H1 (cell line): Measurements from ENCODE around the gene DCLK1. TPM values are rescaled to one million over a fixed set of nuclear protein-coding genes. Genes with fewer than 3 reads are reported as not detected.

Source experiments
- CTCF ChIA-PET: fragments of 300-600 bp; sonication (Branson Sonifier 250); formaldehyde crosslinking; loops from one replicate; lab custom pipeline; 2021; ENCODE audit not compliant: partially characterized antibody; lab: Charles Lee
- POLR2A ChIA-PET: fragments of 300-600 bp; sonication (Branson Sonifier 250); formaldehyde crosslinking; loops from one replicate; lab custom pipeline; 2021; ENCODE audit warnings: inconsistent platforms; ENCODE audit not compliant: partially characterized antibody; lab: Charles Lee
- DNase-seq, 2 experiments: peaks; one replicate each; pipeline versions ENCODE4 v3.0.0 to v3.0.0-alpha.2; 2010 to 2022; ENCODE audit warnings: low spot score in 2 of 2, low read depth in 1 of 2, mixed read lengths in 1 of 2
- FAIRE-seq: peaks from 2 replicates; lab custom pipeline; 2011; peaks lifted over from hg19 to GRCh38; lab: Jason Lieb, UNC
- H2AFZ ChIP-seq: 2 replicates; pipeline ENCODE4 v1.8.1; 2012; ENCODE audit warnings: low read length, inconsistent platforms
- H2AK5ac ChIP-seq: 2 replicates; pipeline ENCODE4 v1.6.1; 2013; ENCODE audit warnings: low read depth, low read length
- H2BK120ac ChIP-seq: replicated peaks from 2 replicates; pipeline ENCODE3; 2013; ENCODE audit warnings: low read depth, low read length, inconsistent platforms
- H2BK12ac ChIP-seq: 2 replicates; pipeline ENCODE4 v1.6.1; 2013; ENCODE audit warnings: low read depth, low read length
- H2BK15ac ChIP-seq: 2 replicates; pipeline ENCODE4 v1.6.1; 2013; ENCODE audit warnings: low read length
- H2BK20ac ChIP-seq: 2 replicates; pipeline ENCODE4 v1.6.1; 2013; ENCODE audit warnings: low read length
- H2BK5ac ChIP-seq: 2 replicates; pipeline ENCODE4 v1.6.1; 2013; ENCODE audit warnings: low read depth, low read length
- H3K14ac ChIP-seq: 2 replicates; pipeline ENCODE4 v1.6.1; 2013; ENCODE audit warnings: inconsistent platforms; ENCODE audit not compliant: insufficient read length
- H3K18ac ChIP-seq: 2 replicates; pipeline ENCODE4 v1.6.1; 2013; ENCODE audit warnings: low read length; ENCODE audit errors: extremely low read depth
- H3K23ac ChIP-seq: 2 replicates; pipeline ENCODE4 v1.6.1; 2013; ENCODE audit warnings: inconsistent platforms; ENCODE audit not compliant: insufficient read length
- H3K23me2 ChIP-seq: 2 replicates; pipeline ENCODE4 v1.6.1; 2013; ENCODE audit warnings: low read depth, low read length
- H3K27ac ChIP-seq: 2 replicates; pipeline ENCODE4 v1.6.1; 2011; ENCODE audit warnings: low read depth, low read length, inconsistent platforms
- H3K27me3 ChIP-seq, 4 experiments: replicated peaks in 1 of 4; 1 replicate in 1 of 4; 2 replicates in 3 of 4; pipeline versions ENCODE4 v1.6.1 to v1.8.1; 2011 to 2013; ENCODE audit warnings: low read length in 3 of 4, mild to moderate bottlenecking in 3 of 4, inconsistent platforms in 2 of 4, mixed read lengths in 2 of 4, moderate library complexity in 1 of 4; ENCODE audit not compliant: control insufficient read depth in 3 of 4, insufficient read depth in 3 of 4; ENCODE audit errors: extremely low read depth in 1 of 4
- H3K36me3 ChIP-seq, 4 experiments: 2 replicates each; pipeline versions ENCODE4 v1.6.1 to v1.8.1; 2011 to 2013; ENCODE audit warnings: mild to moderate bottlenecking in 4 of 4, low read length in 3 of 4, moderate library complexity in 2 of 4, control low read depth in 1 of 4, inconsistent platforms in 1 of 4; ENCODE audit not compliant: insufficient read depth in 4 of 4, control insufficient read depth in 2 of 4
- H3K4ac ChIP-seq: replicated peaks from 2 replicates; pipeline ENCODE3; 2013; ENCODE audit warnings: low read length, low read depth, mixed read lengths, inconsistent platforms; ENCODE audit not compliant: insufficient read length
- H3K4me1 ChIP-seq, 4 experiments: replicated peaks in 1 of 4; 1 replicate in 1 of 4; 2 replicates in 3 of 4; pipeline versions ENCODE4 v1.6.1 to v1.8.1; 2011 to 2013; ENCODE audit warnings: low read length in 3 of 4, inconsistent platforms in 2 of 4, mixed read lengths in 1 of 4; ENCODE audit not compliant: insufficient read depth in 4 of 4, control insufficient read depth in 3 of 4
- H3K4me2 ChIP-seq, 2 experiments: 2 replicates each; pipeline versions ENCODE4 v1.6.1 to v1.8.1; 2011 to 2013; ENCODE audit warnings: low read depth in 2 of 2, low read length in 2 of 2, control low read depth in 1 of 2, inconsistent platforms in 1 of 2, mild to moderate bottlenecking in 1 of 2; ENCODE audit not compliant: insufficient read depth in 1 of 2
- H3K4me3 ChIP-seq, 4 experiments: fragments of 200-600, 300-600 bp in 1 of 4; sonication (generic), shearing (Covaris generic), sonication (Bioruptor Twin) in 1 of 4; 2 replicates each; pipeline versions ENCODE4 v1.5.1 to v1.8.1; 2011 to 2016; ENCODE audit warnings: low read length in 4 of 4, low read depth in 3 of 4, control low read depth in 2 of 4, inconsistent platforms in 2 of 4, mild to moderate bottlenecking in 2 of 4, mixed read lengths in 1 of 4, moderate library complexity in 1 of 4; ENCODE audit not compliant: insufficient read depth in 2 of 4; ENCODE audit errors: extremely low read depth in 1 of 4
- H3K56ac ChIP-seq: replicated peaks from 2 replicates; pipeline ENCODE3; 2013; ENCODE audit warnings: low read depth, mild to moderate bottlenecking, mixed read lengths, low read length, inconsistent platforms; ENCODE audit not compliant: insufficient read length
- H3K79me1 ChIP-seq: 2 replicates; pipeline ENCODE4 v1.6.1; 2013; ENCODE audit warnings: low read depth, low read length, control low read depth
- H3K79me2 ChIP-seq, 2 experiments: 2 replicates each; pipeline versions ENCODE4 v1.6.1 to v1.8.1; 2012 to 2013; ENCODE audit warnings: low read length in 2 of 2, mild to moderate bottlenecking in 2 of 2, inconsistent platforms in 1 of 2; ENCODE audit not compliant: insufficient read depth in 2 of 2, control insufficient read depth in 1 of 2
- H3K9ac ChIP-seq, 4 experiments: replicated peaks in 1 of 4; 1 replicate in 1 of 4; 2 replicates in 3 of 4; pipeline versions ENCODE4 v1.6.1 to v1.8.1; 2011 to 2013; ENCODE audit warnings: low read depth in 3 of 4, low read length in 3 of 4, control low read depth in 2 of 4, mild to moderate bottlenecking in 2 of 4, moderate library complexity in 2 of 4, inconsistent platforms in 1 of 4; ENCODE audit errors: extremely low read depth in 1 of 4
- H3K9me3 ChIP-seq, 2 experiments: 2 replicates each; pipeline versions ENCODE4 v1.6.1 to v1.8.1; 2012 to 2013; ENCODE audit warnings: mild to moderate bottlenecking in 2 of 2, moderate library complexity in 2 of 2, control low read depth in 1 of 2, inconsistent platforms in 1 of 2, low read depth in 1 of 2, low read length in 1 of 2, mixed read lengths in 1 of 2; ENCODE audit not compliant: insufficient read depth in 2 of 2
- H4K20me1 ChIP-seq, 2 experiments: replicated peaks in 1 of 2; 2 replicates each; pipeline versions ENCODE3 to v1.8.1; 2011 to 2013; ENCODE audit warnings: inconsistent platforms in 2 of 2, low read length in 2 of 2, mild to moderate bottlenecking in 1 of 2; ENCODE audit not compliant: insufficient read depth in 2 of 2, control insufficient read depth in 1 of 2
- H4K5ac ChIP-seq: 2 replicates; pipeline ENCODE4 v1.6.1; 2013; ENCODE audit warnings: low read length, low read depth, mixed read lengths, inconsistent platforms; ENCODE audit not compliant: insufficient read length
- H4K8ac ChIP-seq: 2 replicates; pipeline ENCODE4 v1.8.0; 2013; ENCODE audit warnings: mild to moderate bottlenecking, moderate library complexity, low read length, inconsistent platforms; ENCODE audit not compliant: insufficient read depth; ENCODE audit errors: extremely low read depth
- H4K91ac ChIP-seq: replicated peaks from 2 replicates; pipeline ENCODE3; 2013; ENCODE audit warnings: low read length, mixed read lengths, inconsistent platforms; ENCODE audit not compliant: insufficient read length
- EP300 ChIP-seq, 2 experiments: IDR thresholded peaks; 1 replicate in 1 of 2; 2 replicates in 1 of 2; pipeline ENCODE4 v1.6.1; 2011 to 2012; ENCODE audit warnings: low read depth in 2 of 2, low read length in 2 of 2, mild to moderate bottlenecking in 2 of 2, borderline replicate concordance in 1 of 2, inconsistent platforms in 1 of 2, moderate library complexity in 1 of 2
- GABPA ChIP-seq: IDR thresholded peaks from 2 replicates; pipeline ENCODE4 v1.6.1; 2011; ENCODE audit warnings: mild to moderate bottlenecking, low read length, moderate library complexity, borderline replicate concordance; ENCODE audit not compliant: insufficient read depth
- GTF2F1 ChIP-seq: IDR thresholded peaks from 2 replicates; pipeline ENCODE4 v1.6.1; 2012; ENCODE audit warnings: low read depth, low read length, improper control_type of control experiment, borderline replicate concordance
- WGBS, 2 experiments: shearing (Covaris generic) in 1 of 2; methylation state at CpG; one replicate each; pipeline versions ENCODE4 v1.1.6 to v1.1.7; 2013 to 2015; ENCODE audit warnings: low lambda C conversion rate in 2 of 2, mixed read lengths in 2 of 2, inconsistent platforms in 1 of 2, low coverage in 1 of 2, missing lambda C conversion rate in 1 of 2; ENCODE audit not compliant: insufficient replicate concordance in 2 of 2, insufficient coverage in 1 of 2, insufficient read length in 1 of 2; ENCODE audit errors: extremely low coverage in 1 of 2, missing lambda C conversion rate in 1 of 2; 5-methylcytosine and 5-hydroxymethylcytosine counted together
- polyA plus RNA-seq, 7 experiments: library from polyadenylated mRNA; depleted of rRNA in 3 of 7; stranded (reverse) in 5 of 7; unstranded in 2 of 7; fragments of >200 nt in 5 of 7; fragments of 200-250 nt in 2 of 7; gene quantifications; 1 replicate in 5 of 7; 2 replicates in 1 of 7; 4 replicates in 1 of 7; pipeline versions ENCODE4 v1.2.1 to v1.2.3, GENCODE V29; 2011 to 2013; ENCODE audit warnings: missing spikeins in 2 of 7, mixed read lengths in 2 of 7
- total RNA-seq: library from RNA; stranded (reverse); fragmentation: NEBNext Ultra II Directional; extraction: Animal tissue kit (Norgen Biotek cat#: 25700); gene quantifications from 2 replicates; pipeline ENCODE4 v1.2.1, GENCODE V29; 2021

Gene DCLK1
- total and polyA plus RNA-seq, 2 of the 8 experiments (the other 6 are each of a cell fraction or from before 2014, with no cell fraction given) = 22.8 to 41.0 TPM

- Histone ChIP-seq H2BK20ac (no peak overlapping the region), H2BK12ac (peak overlapping the region; percentile 6; the same call in 1 of the 2 replicates), H3K14ac (no peak overlapping the region), H2BK15ac (peak overlapping the region; percentile 54; the same call in 1 of the 2 replicates), H3K36me3 (no peaks in the 10 kb centered on the region), H3K9ac (no peak overlapping the region), H3K23me2 (no peaks in the 10 kb centered on the region; the same call in 1 of the 2 replicates), H3K56ac (no peak overlapping the region), H3K4me3 (no peak overlapping the region), H3K4me2 (no peak overlapping the region), H4K91ac (no peak overlapping the region), H3K4me1 (peaks cover 10 to 32% (median 24%) of the 10 kb centered on the region in 4 experiments; a peak in 6 of 7 replicates), H4K20me1 (no peaks in the 10 kb centered on the region), H3K4ac (peak overlapping the region; percentile 24), H3K23ac (no peak overlapping the region), H3K79me2 (no peaks in the 10 kb centered on the region), H3K27ac (no peak overlapping the region), H3K18ac (no peak overlapping the region), H3K79me1 (no peaks in the 10 kb centered on the region), H4K5ac (no peak overlapping the region), H2AK5ac (peak overlapping the region; percentile 70; the same call in 1 of the 2 replicates), H2BK120ac (peak overlapping the region; percentile 30), H3K27me3 (no peaks in the 10 kb centered on the region), H4K8ac (no peak overlapping the region), H2BK5ac (no peak overlapping the region), H2AFZ (no peak overlapping the region), H3K9me3 (no peaks in the 10 kb centered on the region)
- DNase-seq (no peak), FAIRE-seq (peak; percentile 13)
- 83% methylated on average over 3 of the region's 3 CpGs; no CpG with 5 or more reads in 1 of the 2 experiments for WGBS, 2 experiments
- ChIA-PET POLR2A (no interaction called here), CTCF (interaction anchor here (0.9 to 1.5 kb wide), 3 partner anchors 16 to 42 kb away, joined by 3 to 4 read pairs (median 3); no protein-coding TSS in a partner anchor)
- TF ChIP-seq GABPA (no peak), GTF2F1 (no peak), EP300 (IDR thresholded peaks at IDR 0.05; ENCODE audit: borderline replicate concordance in 1 of 2, low read depth in 2 of 2, low read length in 2 of 2) (no peak)
Observed at GRCh38 chr13:35860661-35861060, 270.5 kb downstream of the DCLK1 start.
